PC-9 (cell line): Measurements from ENCODE around the gene ARPP21. TPM values are rescaled to one million over a fixed set of nuclear protein-coding genes. Genes with fewer than 3 reads are reported as not detected.

Experiments
- BruUV-seq: library from RNA; stranded (reverse); fragments of 400-500 nt; replicated peaks from 2 replicates; lab custom pipeline; 2021; lab: Mats Ljungman, UMichigan
- CTCF ChIA-PET: fragments of 300-600 bp; sonication (Branson Sonifier 250); formaldehyde crosslinking; loops from one replicate; lab custom pipeline; 2022; ENCODE audit warnings: antibody characterized with exemption; lab: Charles Lee
- POLR2A ChIA-PET: fragments of 300-600 bp; sonication (Branson Sonifier 250); formaldehyde crosslinking; loops from one replicate; lab custom pipeline; 2022; ENCODE audit warnings: antibody characterized with exemption; ENCODE audit not compliant: unreplicated experiment; lab: Charles Lee
- DNase-seq, 2 experiments: peaks; one replicate each; pipeline versions ENCODE4 v3.0.0 to v3.0.0-alpha.2; 2015 to 2022; ENCODE audit warnings: mixed read lengths in 1 of 2
- H2AFZ ChIP-seq: fragments of 200-600 bp; sonication (generic); 2 replicates; pipeline ENCODE4 v1.8.1; 2017; ENCODE audit warnings: antibody characterized with exemption
- H3F3A ChIP-seq: fragments of 200-600 bp; sonication (generic); 2 replicates; pipeline ENCODE4 v1.8.1; 2017; ENCODE audit warnings: antibody characterized with exemption, mild to moderate bottlenecking, low read depth; ENCODE audit not compliant: insufficient read depth
- H3K27ac ChIP-seq: fragments of 200-600 bp; sonication (generic); 2 replicates; pipeline ENCODE4 v1.6.1; 2016; ENCODE audit warnings: mixed run types
- H3K27me3 ChIP-seq: fragments of 200-600 bp; sonication (generic); 2 replicates; pipeline ENCODE4 v1.6.1; 2016; ENCODE audit warnings: low read depth, mixed run types; ENCODE audit not compliant: insufficient read depth
- H3K36me3 ChIP-seq: fragments of 200-600 bp; sonication (generic); 2 replicates; pipeline ENCODE4 v1.6.1; 2016; ENCODE audit warnings: low read depth, mixed run types
- H3K4me1 ChIP-seq: fragments of 200-600 bp; sonication (generic); replicated peaks from 2 replicates; pipeline ENCODE4 v1.6.1; 2016; ENCODE audit warnings: mixed run types; ENCODE audit not compliant: insufficient read depth
- H3K4me2 ChIP-seq: fragments of 200-600 bp; sonication (generic); 2 replicates; pipeline ENCODE4 v1.6.1; 2017; ENCODE audit warnings: mixed run types
- H3K4me3 ChIP-seq: fragments of 200-600 bp; sonication (generic); 2 replicates; pipeline ENCODE4 v1.6.1; 2016; ENCODE audit warnings: mixed run types
- H3K79me2 ChIP-seq: fragments of 200-600 bp; sonication (generic); 2 replicates; pipeline ENCODE4 v1.6.1; 2017; ENCODE audit warnings: low read depth, mixed run types
- H3K9me2 ChIP-seq: fragments of 200-600 bp; sonication (generic); 2 replicates; pipeline ENCODE4 v1.8.1; 2017; ENCODE audit warnings: mild to moderate bottlenecking; ENCODE audit not compliant: insufficient read depth
- H3K9me3 ChIP-seq: fragments of 200-600 bp; sonication (generic); 2 replicates; pipeline ENCODE4 v1.8.1; 2016; ENCODE audit warnings: low read depth; ENCODE audit not compliant: insufficient read depth
- H4K20me1 ChIP-seq: fragments of 200-600 bp; sonication (generic); 2 replicates; pipeline ENCODE4 v1.8.1; 2017; ENCODE audit not compliant: insufficient read depth
- EZH2 ChIP-seq: fragments of 200-600 bp; sonication (generic); IDR thresholded peaks from 2 replicates; pipeline ENCODE4 v1.8.0; 2017; ENCODE audit warnings: antibody characterized with exemption, low read depth
- intact Hi-C: fragments of 100-400 bp; cut with micrococcal nuclease; formaldehyde crosslinking; loops from one replicate; pipeline ENCODE4 v1.10.0; 2022; ENCODE audit not compliant: unreplicated experiment
- total RNA-seq: library from RNA; stranded (reverse); gene quantifications from 2 replicates; pipeline ENCODE4 v1.2.3, GENCODE V29; 2021
- TF ChIP-seq, protein P1 (sequence below): fragments of 200-600 bp; sonication (generic); conservative IDR thresholded peaks from 2 replicates; pipeline ENCODE4 v1.6.1; 2017; ENCODE audit warnings: mixed run types, antibody characterized with exemption, mild to moderate bottlenecking, moderate library complexity

ARPP21 gene
- total RNA-seq, 1 experiment from 2014 or later: not detected

DNA sequence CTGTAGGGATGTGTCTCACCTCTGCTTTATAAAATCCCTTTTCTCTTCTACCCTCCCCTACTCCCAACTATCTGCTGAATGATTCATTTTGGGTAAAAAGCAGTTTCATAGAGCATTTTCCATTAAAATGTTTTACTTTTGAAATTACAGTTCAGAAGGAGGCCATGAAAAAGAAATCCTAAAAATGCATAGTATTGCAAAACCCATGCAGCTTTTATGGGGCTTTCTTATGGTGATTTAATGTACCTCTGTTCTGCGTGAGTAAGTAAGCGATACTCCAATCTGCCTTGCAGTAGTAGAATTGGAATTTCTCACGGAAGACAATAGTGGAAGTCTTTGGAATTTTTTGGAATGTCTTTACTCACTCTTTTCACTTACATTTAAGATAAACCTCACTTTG, 111.9 kb downstream of the ARPP21 start:
- H3K4me3 ChIP-seq: no peak overlapping the region
- DNase-seq: no peak
- H3F3A ChIP-seq: no peaks in the 10 kb centered on the region
- BruUV-seq: no TSS peak
- H3K9me3 ChIP-seq: no peaks in the 10 kb centered on the region
- H4K20me1 ChIP-seq: no peaks in the 10 kb centered on the region
- H3K4me1 ChIP-seq: no peaks in the 10 kb centered on the region
- intact Hi-C loops: no loop called here
- H3K9me2 ChIP-seq: no peaks in the 10 kb centered on the region
- POLR2A ChIA-PET: no interaction called here
- H3K79me2 ChIP-seq: no peaks in the 10 kb centered on the region
- H2AFZ ChIP-seq: no peak overlapping the region
- TF ChIP-seq EZH2: no peak
- TF ChIP-seq, protein P1, sequence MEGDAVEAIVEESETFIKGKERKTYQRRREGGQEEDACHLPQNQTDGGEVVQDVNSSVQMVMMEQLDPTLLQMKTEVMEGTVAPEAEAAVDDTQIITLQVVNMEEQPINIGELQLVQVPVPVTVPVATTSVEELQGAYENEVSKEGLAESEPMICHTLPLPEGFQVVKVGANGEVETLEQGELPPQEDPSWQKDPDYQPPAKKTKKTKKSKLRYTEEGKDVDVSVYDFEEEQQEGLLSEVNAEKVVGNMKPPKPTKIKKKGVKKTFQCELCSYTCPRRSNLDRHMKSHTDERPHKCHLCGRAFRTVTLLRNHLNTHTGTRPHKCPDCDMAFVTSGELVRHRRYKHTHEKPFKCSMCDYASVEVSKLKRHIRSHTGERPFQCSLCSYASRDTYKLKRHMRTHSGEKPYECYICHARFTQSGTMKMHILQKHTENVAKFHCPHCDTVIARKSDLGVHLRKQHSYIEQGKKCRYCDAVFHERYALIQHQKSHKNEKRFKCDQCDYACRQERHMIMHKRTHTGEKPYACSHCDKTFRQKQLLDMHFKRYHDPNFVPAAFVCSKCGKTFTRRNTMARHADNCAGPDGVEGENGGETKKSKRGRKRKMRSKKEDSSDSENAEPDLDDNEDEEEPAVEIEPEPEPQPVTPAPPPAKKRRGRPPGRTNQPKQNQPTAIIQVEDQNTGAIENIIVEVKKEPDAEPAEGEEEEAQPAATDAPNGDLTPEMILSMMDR: no peak
- H3K27me3 ChIP-seq: peaks cover 5% of the 10 kb centered on the region
- H3K4me2 ChIP-seq: no peak overlapping the region
- no peaks in the 10 kb centered on the region for H3K36me3 ChIP-seq
- CTCF ChIA-PET: no interaction called here
- H3K27ac ChIP-seq: no peak overlapping the region

DNA sequence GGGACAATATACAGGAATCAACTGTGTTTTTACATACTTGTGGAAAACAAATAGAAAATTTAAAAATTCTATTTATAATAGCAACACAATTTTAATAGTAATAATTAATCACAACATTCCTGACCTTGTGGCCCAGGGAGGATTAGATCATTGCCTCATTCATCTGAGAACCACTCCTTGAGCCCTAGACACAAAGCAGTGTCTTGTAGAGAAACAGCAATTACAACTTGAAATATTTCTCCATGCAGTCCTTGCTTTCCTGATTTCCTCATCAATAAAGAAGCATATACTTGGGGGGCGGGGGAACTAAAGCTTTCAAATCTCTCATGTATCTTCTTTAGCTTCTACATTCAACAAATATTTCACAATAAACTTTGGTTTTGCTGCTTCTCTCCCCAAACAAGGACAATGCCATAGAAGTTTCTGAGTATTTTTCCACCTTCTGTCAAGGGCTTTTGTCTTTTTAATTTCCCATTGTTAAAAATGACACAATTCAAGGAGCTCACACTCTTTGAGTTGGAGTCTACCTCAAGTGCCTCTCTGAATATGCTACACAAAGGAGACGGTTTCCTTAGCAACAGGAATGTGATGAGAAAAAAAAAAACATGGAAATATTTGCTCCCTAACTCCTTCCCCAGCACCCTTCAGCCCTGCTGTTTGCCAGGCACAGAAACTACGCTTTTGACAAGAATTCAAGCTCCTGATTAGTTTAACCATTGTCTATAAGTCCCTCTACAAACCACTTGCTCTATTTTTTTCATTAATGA, 118.8 kb downstream of the ARPP21 start:
- TF ChIP-seq, protein P1: no peak
- TF ChIP-seq EZH2: no peak
- Histone ChIP-seq H3F3A (no peaks in the 10 kb centered on the region), H3K36me3 (no peaks in the 10 kb centered on the region), H2AFZ (no peak overlapping the region), H3K79me2 (no peaks in the 10 kb centered on the region), H4K20me1 (no peaks in the 10 kb centered on the region), H3K4me2 (no peak overlapping the region), H3K4me3 (no peak overlapping the region), H3K27me3 (peaks cover 10% of the 10 kb centered on the region; the same call in 1 of the 2 replicates), H3K4me1 (no peaks in the 10 kb centered on the region), H3K9me2 (no peaks in the 10 kb centered on the region), H3K27ac (no peak overlapping the region), H3K9me3 (no peaks in the 10 kb centered on the region)
- DNase-seq: no peak
- intact Hi-C loops: no loop called here
- BruUV-seq: no TSS peak
- ChIA-PET CTCF (no interaction called here), POLR2A (no interaction called here)

DNA sequence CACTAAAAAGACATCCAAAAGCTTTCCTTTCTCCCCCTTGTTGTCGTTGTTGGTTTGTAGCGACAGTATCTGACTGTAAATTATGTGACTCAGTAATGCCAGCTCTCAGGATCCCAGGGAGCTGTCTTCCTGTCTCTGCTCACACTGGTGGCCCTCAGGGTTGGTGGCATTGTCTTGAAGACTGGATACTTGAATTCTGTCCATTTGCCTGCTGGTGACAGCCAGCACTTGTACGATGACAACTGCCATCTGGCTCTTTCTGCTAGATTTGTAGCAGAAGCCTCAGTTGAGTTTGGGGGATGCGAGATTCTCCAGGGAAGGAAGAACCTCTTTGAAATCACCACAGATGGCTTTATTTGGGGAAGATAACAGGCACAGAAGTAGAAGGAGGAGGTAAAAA, 120.8 kb downstream of the ARPP21 start:
- Histone ChIP-seq H3K27me3 (peaks cover 14% of the 10 kb centered on the region), H3K27ac (no peak overlapping the region), H3K4me2 (no peak overlapping the region), H3K36me3 (no peaks in the 10 kb centered on the region), H2AFZ (no peak overlapping the region), H3K9me3 (no peaks in the 10 kb centered on the region), H3F3A (no peaks in the 10 kb centered on the region), H3K4me1 (no peaks in the 10 kb centered on the region), H3K79me2 (no peaks in the 10 kb centered on the region), H3K4me3 (no peak overlapping the region), H4K20me1 (no peaks in the 10 kb centered on the region), H3K9me2 (no peaks in the 10 kb centered on the region)
- CTCF ChIA-PET: no interaction called here
- no peak for TF ChIP-seq EZH2
- TF ChIP-seq, protein P1: no peak
- no peak for DNase-seq
- intact Hi-C loops: no loop called here
- POLR2A ChIA-PET: no interaction called here
- BruUV-seq: no TSS peak
